Gastroesophageal sphincter (tissue), 3 donors: ENCODE data around the gene IFI44.

ENCODE experiments used
- CTCF ChIP-seq, 4 experiments: fragments of 200-600 bp in 2 of 4; fragments of 450-650 bp in 2 of 4; sonication (generic) in 1 of 4; IDR thresholded peaks; one replicate each; pipeline ENCODE4 v1.5.1; 2017 to 2019; ENCODE audit warnings: antibody characterized with exemption in 4 of 4, mild to moderate bottlenecking in 2 of 4, moderate library complexity in 2 of 4
- POLR2A ChIP-seq, 2 donors: fragments of 450-650 bp; IDR thresholded peaks; one replicate each; pipeline ENCODE4 v1.6.1; 2017; ENCODE audit warnings: antibody characterized with exemption in 2 of 2, mild to moderate bottlenecking in 2 of 2, moderate library complexity in 1 of 2
- POLR2AphosphoS5 ChIP-seq: sonication (generic); formaldehyde crosslinking; IDR thresholded peaks from one replicate; pipeline ENCODE4 v1.6.1; 2017; ENCODE audit warnings: antibody characterized with exemption

- TF ChIP-seq POLR2AphosphoS5 (no peak), POLR2A (IDR thresholded peaks at IDR 0.05) (no peak), CTCF (IDR thresholded peaks at IDR 0.05) (no peak)
Observed at GRCh38 chr1:78687914-78688313, 38.3 kb downstream of the IFI44 start.
